ENCODE data around the gene GLRX2. TPM values are rescaled to one million over a fixed set of nuclear protein-coding genes. Genes with fewer than 3 reads are reported as not detected.

Gene GLRX2
- total and polyA plus RNA-seq, 7 donors = 4.2 to 23.4 (median 9.2) TPM

GRCh38 chr1:193087893-193088292 is 17.3 kb downstream of the GLRX2 start:
- Histone ChIP-seq H3K4me3 (no peak overlapping the region), H3K36me3 (peaks cover 0 to 66% (median 15%) of the 10 kb centered on the region in 4 donors), H3K9me3 (no peaks in the 10 kb centered on the region), H3K4me1 (no peaks in the 10 kb centered on the region), H3K27me3 (no peaks in the 10 kb centered on the region), H3K27ac (no peak overlapping the region)
- intact Hi-C loops (cut with DNase I) = no loop called here
- no peak for TF ChIP-seq EP300 (IDR thresholded peaks at IDR 0.05)
- no peak for TF ChIP-seq POLR2A (IDR thresholded peaks at IDR 0.05)
- TF ChIP-seq CTCF (IDR thresholded peaks at IDR 0.05) = no peak
- TF ChIP-seq POLR2AphosphoS5 (IDR thresholded peaks at IDR 0.05) = no peak
- no peak for DNase-seq
- WGBS, 2 donors = 48 to 69% methylated on average over 3 of the region's 3 CpGs

GRCh38 chr1:193086342-193086741 is 18.9 kb downstream of the GLRX2 start:
- peaks cover 0 to 74% (median 23%) of the 10 kb centered on the region in 4 donors for H3K36me3 ChIP-seq
- 91% methylated on average over 3 of the region's 3 CpGs for WGBS, 2 donors
- intact Hi-C loops (cut with DNase I) = no loop called here

GRCh38 chr1:193085263-193085662 is 20.0 kb downstream of the GLRX2 start:
- no peak for DNase-seq
- Histone ChIP-seq H3K4me3 (no peak overlapping the region), H3K27ac (no peak overlapping the region), H3K27me3 (no peaks in the 10 kb centered on the region), H3K36me3 (peaks cover 0 to 74% (median 23%) of the 10 kb centered on the region in 4 donors), H3K4me1 (no peaks in the 10 kb centered on the region), H3K9me3 (no peaks in the 10 kb centered on the region)
- intact Hi-C loops (cut with DNase I) = no loop called here
- TF ChIP-seq EP300 (IDR thresholded peaks at IDR 0.05) = no peak
- no peak for TF ChIP-seq POLR2A (IDR thresholded peaks at IDR 0.05)
- TF ChIP-seq POLR2AphosphoS5 (IDR thresholded peaks at IDR 0.05) = no peak
- TF ChIP-seq CTCF (IDR thresholded peaks at IDR 0.05) = no peak
- 29 to 67% methylated on average over 1 of the region's 1 CpG for WGBS, 2 donors

More at GRCh38 chr1:193086342-193086741, 18.9 kb downstream of the GLRX2 start:
- Histone ChIP-seq H3K9me3 (no peaks in the 10 kb centered on the region), H3K4me1 (no peaks in the 10 kb centered on the region), H3K4me3 (no peak overlapping the region), H3K27me3 (no peaks in the 10 kb centered on the region), H3K27ac (no peak overlapping the region)
- no peak for TF ChIP-seq POLR2A (IDR thresholded peaks at IDR 0.05)
- no peak for TF ChIP-seq CTCF (IDR thresholded peaks at IDR 0.05)
- TF ChIP-seq POLR2AphosphoS5 (IDR thresholded peaks at IDR 0.05) = no peak
- TF ChIP-seq EP300 (IDR thresholded peaks at IDR 0.05) = no peak
- DNase-seq = no peak

- H3K9me3 ChIP-seq = no peaks in the 10 kb centered on the region
- H3K36me3 ChIP-seq = peaks cover 6 to 82% (median 25%) of the 10 kb centered on the region in 4 donors
- DNase-seq = no peak
- intact Hi-C loops (cut with DNase I) = no loop called here
- H3K4me1 ChIP-seq = no peaks in the 10 kb centered on the region
- WGBS, 2 donors = 91 to 94% methylated on average over 6 of the region's 6 CpGs
- no peak overlapping the region for H3K4me3 ChIP-seq
- no peak for TF ChIP-seq POLR2A (IDR thresholded peaks at IDR 0.05)
- no peak for TF ChIP-seq CTCF (IDR thresholded peaks at IDR 0.05)
- no peak for TF ChIP-seq EP300 (IDR thresholded peaks at IDR 0.05)
- no peak for TF ChIP-seq POLR2AphosphoS5 (IDR thresholded peaks at IDR 0.05)
- no peak overlapping the region for H3K27ac ChIP-seq
- H3K27me3 ChIP-seq = no peaks in the 10 kb centered on the region
These were observed 21.7 kb downstream of the GLRX2 start for GRCh38 chr1:193083365-193084088.

Data from sigmoid colon (tissue), 7 donors.